WTC11 (cell line): Measurements from ENCODE around the gene RPL13. TPM values are rescaled to one million over a fixed set of nuclear protein-coding genes. Genes with fewer than 3 reads are reported as not detected.

Experiments
- ATAC-seq: fragments of 200-7000 bp; cut with Tn5 transposase; 2 replicates; pipeline ENCODE4 v1.10.0; 2021; ENCODE audit warnings: mild to moderate bottlenecking, moderate library complexity
- Bru-seq: library from RNA; stranded (reverse); fragments of 400-500 nt; gene quantifications from one replicate; lab custom pipeline; 2021; lab: Mats Ljungman, UMichigan
- CTCF ChIA-PET: fragments of 300-600 bp; sonication (Branson Sonifier 250); formaldehyde crosslinking; loops from one replicate; lab custom pipeline; 2021; ENCODE audit warnings: antibody characterized with exemption; lab: Charles Lee
- POLR2A ChIA-PET: fragments of 350-600 bp; sonication (Branson Sonifier 250); formaldehyde crosslinking; loops from one replicate; lab custom pipeline; 2021; ENCODE audit warnings: antibody characterized with exemption; lab: Charles Lee
- DNase-seq: peaks from one replicate; pipeline ENCODE4 v3.0.0; 2021; ENCODE audit warnings: low spot score
- H3K27ac Mint-ChIP-seq: 2 replicates; pipeline ENCODE4 v1.8.0; 2021; ENCODE audit warnings: mixed read lengths
- H3K27me3 Mint-ChIP-seq: 2 replicates; pipeline ENCODE4 v1.8.0; 2021; ENCODE audit warnings: low read depth, mild to moderate bottlenecking, moderate library complexity, mixed read lengths
- H3K36me3 Mint-ChIP-seq: 2 replicates; pipeline ENCODE4 v1.8.0; 2021; ENCODE audit warnings: mixed read lengths
- H3K4me1 Mint-ChIP-seq: 2 replicates; pipeline ENCODE4 v1.8.0; 2022; ENCODE audit warnings: mixed read lengths
- H3K4me3 Mint-ChIP-seq: 2 replicates; pipeline ENCODE4 v1.8.0; 2021; ENCODE audit warnings: mild to moderate bottlenecking, moderate library complexity, mixed read lengths
- H3K9me3 Mint-ChIP-seq: 2 replicates; pipeline ENCODE4 v1.8.0; 2021; ENCODE audit warnings: mixed read lengths
- ATF3 ChIP-seq: sonication (generic); formaldehyde crosslinking; conservative IDR thresholded peaks from 2 replicates; pipeline ENCODE4 v1.8.1; 2022; ENCODE audit warnings: mild to moderate bottlenecking, missing genetic modification reagents
- CBFB ChIP-seq: sonication (generic); formaldehyde crosslinking; IDR thresholded peaks from 2 replicates; pipeline ENCODE4 v1.8.1; 2022; ENCODE audit warnings: mild to moderate bottlenecking, low read depth, missing genetic modification reagents
- CDX4 ChIP-seq: fragments of 250-450 bp; sonication (Bioruptor Pico); IDR thresholded peaks from 2 replicates; pipeline ENCODE4 v1.9.0; 2021; ENCODE audit warnings: moderate library complexity, mild to moderate bottlenecking, inconsistent platforms, borderline replicate concordance
- CREM ChIP-seq: sonication (generic); formaldehyde crosslinking; IDR thresholded peaks from 2 replicates; pipeline ENCODE4 v1.8.1; 2022; ENCODE audit warnings: mild to moderate bottlenecking, missing genetic modification reagents, moderate library complexity
- E2F1 ChIP-seq: sonication (generic); formaldehyde crosslinking; IDR thresholded peaks from 2 replicates; pipeline ENCODE4 v1.8.0; 2022; ENCODE audit warnings: mild to moderate bottlenecking, missing genetic modification reagents
- EMX1 ChIP-seq: fragments of 250-450 bp; sonication (Bioruptor Pico); IDR thresholded peaks from 2 replicates; pipeline ENCODE4 v1.8.0; 2021; ENCODE audit warnings: mild to moderate bottlenecking
- FOXJ3 ChIP-seq: sonication (generic); formaldehyde crosslinking; IDR thresholded peaks from 2 replicates; pipeline ENCODE4 v1.9.0; 2021; ENCODE audit warnings: missing genetic modification reagents, mild to moderate bottlenecking, borderline replicate concordance
- FOXK1 ChIP-seq: sonication (generic); formaldehyde crosslinking; IDR thresholded peaks from 2 replicates; pipeline ENCODE4 v1.8.0; 2022; ENCODE audit warnings: mild to moderate bottlenecking, moderate library complexity, missing genetic modification reagents
- FOXP1 ChIP-seq: sonication (generic); formaldehyde crosslinking; IDR thresholded peaks from 2 replicates; pipeline ENCODE4 v1.8.0; 2022; ENCODE audit warnings: missing genetic modification reagents, mild to moderate bottlenecking, moderate library complexity, borderline replicate concordance
- GABPB1 ChIP-seq: sonication (generic); formaldehyde crosslinking; IDR thresholded peaks from 2 replicates; pipeline ENCODE4 v1.8.1; 2023; ENCODE audit warnings: mild to moderate bottlenecking, missing genetic modification reagents
- GRHL2 ChIP-seq: fragments of 250-450 bp; sonication (Bioruptor Pico); IDR thresholded peaks from 2 replicates; pipeline ENCODE4 v1.8.0; 2022; ENCODE audit warnings: mild to moderate bottlenecking, moderate library complexity; ENCODE audit not compliant: insufficient replicate concordance, severe bottlenecking
- HMGXB4 ChIP-seq: sonication (generic); formaldehyde crosslinking; IDR thresholded peaks from 2 replicates; pipeline ENCODE4 v1.8.1; 2023; ENCODE audit warnings: mild to moderate bottlenecking, moderate library complexity, missing genetic modification reagents
- JUN ChIP-seq: sonication (generic); formaldehyde crosslinking; IDR thresholded peaks from 2 replicates; pipeline ENCODE4 v1.8.0; 2023; ENCODE audit warnings: mild to moderate bottlenecking, missing genetic modification reagents
- NFE2L1 ChIP-seq: sonication (generic); formaldehyde crosslinking; IDR thresholded peaks from 2 replicates; pipeline ENCODE4 v1.8.1; 2023; ENCODE audit warnings: missing genetic modification reagents
- RELA ChIP-seq: sonication (generic); formaldehyde crosslinking; IDR thresholded peaks from 2 replicates; pipeline ENCODE4 v1.8.1; 2022; ENCODE audit warnings: missing genetic modification reagents, mild to moderate bottlenecking, borderline replicate concordance
- RORB ChIP-seq: fragments of 250-450 bp; sonication (Bioruptor Pico); IDR thresholded peaks from 2 replicates; pipeline ENCODE4 v1.9.0; 2021; ENCODE audit warnings: mild to moderate bottlenecking
- SMAD4 ChIP-seq: sonication (generic); formaldehyde crosslinking; IDR thresholded peaks from 2 replicates; pipeline ENCODE4 v1.8.0; 2022; ENCODE audit warnings: mild to moderate bottlenecking, missing genetic modification reagents
- SP1 ChIP-seq: sonication (generic); formaldehyde crosslinking; conservative IDR thresholded peaks from 2 replicates; pipeline ENCODE4 v1.8.1; 2022; ENCODE audit warnings: missing genetic modification reagents
- TCF7 ChIP-seq: sonication (generic); formaldehyde crosslinking; IDR thresholded peaks from 2 replicates; pipeline ENCODE4 v1.8.0; 2022; ENCODE audit warnings: mild to moderate bottlenecking, low read depth, missing genetic modification reagents, moderate library complexity
- ZBTB43 ChIP-seq: sonication (generic); formaldehyde crosslinking; IDR thresholded peaks from 2 replicates; pipeline ENCODE4 v1.8.1; 2023; ENCODE audit warnings: mild to moderate bottlenecking, missing genetic modification reagents
- ZNF121 ChIP-seq: sonication (generic); formaldehyde crosslinking; IDR thresholded peaks from 2 replicates; pipeline ENCODE4 v1.8.0; 2023; ENCODE audit warnings: missing genetic modification reagents
- ZNF219 ChIP-seq: sonication (generic); formaldehyde crosslinking; IDR thresholded peaks from 2 replicates; pipeline ENCODE4 v1.8.0; 2023; ENCODE audit warnings: missing genetic modification reagents, mild to moderate bottlenecking, borderline replicate concordance
- ZNF232 ChIP-seq: sonication (generic); formaldehyde crosslinking; IDR thresholded peaks from 2 replicates; pipeline ENCODE4 v1.8.0; 2022; ENCODE audit warnings: mild to moderate bottlenecking, missing genetic modification reagents
- ZNF416 ChIP-seq: fragments of 250-450 bp; sonication (Bioruptor Pico); IDR thresholded peaks from 2 replicates; pipeline ENCODE4 v1.9.0; 2021; ENCODE audit warnings: mild to moderate bottlenecking, inconsistent platforms
- ZNF512 ChIP-seq: sonication (generic); formaldehyde crosslinking; IDR thresholded peaks from 2 replicates; pipeline ENCODE4 v1.8.1; 2022; ENCODE audit warnings: missing genetic modification reagents, borderline replicate concordance
- ZSCAN18 ChIP-seq: fragments of 250-450 bp; sonication (Bioruptor Pico); IDR thresholded peaks from 2 replicates; pipeline ENCODE4 v2.1.2; 2022; ENCODE audit warnings: mild to moderate bottlenecking, moderate library complexity
- long read RNA-seq, 3 experiments: library from RNA in 1 of 3; library from capped mRNA in 1 of 3; library from polyadenylated mRNA in 1 of 3; unstranded in 2 of 3; stranded (forward) in 1 of 3; transcript quantifications; one replicate each; pipeline ENCODE4 v2.0.0, GENCODE V29; 2021
- total RNA-seq: library from RNA; stranded (reverse); gene quantifications from 3 replicates; pipeline ENCODE4 v1.2.3, GENCODE V29; 2021

The RPL13 gene
- total RNA-seq (2,631 to 3,314 TPM (median 3,295 TPM) in 3 replicates), Bru-seq, nascent RNA (percentile 98 among the genes with signal in this experiment)
- long read RNA-seq, experiment 1, full-length matches to known transcripts: 1,802 of 1,869 reads
- long read RNA-seq, experiment 1, partial matches to known transcripts: 30 of 1,869 reads
- long read RNA-seq, experiment 1, other reads (novel, unspliced or antisense): 37 of 1,869 reads
- long read RNA-seq, experiment 2, full-length matches to known transcripts: 4,572 of 4,861 reads
- long read RNA-seq, experiment 2, partial matches to known transcripts: 203 of 4,861 reads
- long read RNA-seq, experiment 2, other reads (novel, unspliced or antisense): 86 of 4,861 reads
- long read RNA-seq, experiment 3, full-length matches to known transcripts: 387 of 394 reads
- long read RNA-seq, experiment 3, partial matches to known transcripts: 0 of 394 reads
- long read RNA-seq, experiment 3, other reads (novel, unspliced or antisense): 7 of 394 reads

- Mint-ChIP-seq H3K27me3 (no peaks in the 10 kb centered on the region; the same call in 1 of the 2 replicates), H3K36me3 (peaks cover 48% of the 10 kb centered on the region), H3K27ac (peak within 1 kb of the TSS; percentile 99), H3K9me3 (no peaks in the 10 kb centered on the region), H3K4me3 (peak within 1 kb of the TSS; percentile 99), H3K4me1 (peaks cover 40% of the 10 kb centered on the region)
- DNase-seq: peak; percentile 92
- ChIA-PET POLR2A (no interaction called here), CTCF (no interaction called here)
- ATAC-seq: peak; percentile 49
- peak; percentile 68 for TF ChIP-seq SP1 (CRISPR knock-in tag)
- peak; percentile 15; the same call in 1 of the 2 replicates for TF ChIP-seq ZBTB43 (CRISPR knock-in tag)
- no peak for TF ChIP-seq FOXJ3 (CRISPR knock-in tag)
- TF ChIP-seq GRHL2: no peak
- peak; percentile 83; the same call in 1 of the 2 replicates for TF ChIP-seq EMX1 (CRISPR knock-in tag)
- no peak for TF ChIP-seq ZSCAN18 (CRISPR knock-in tag)
- TF ChIP-seq TCF7 (CRISPR knock-in tag): no peak; the same call in 1 of the 2 replicates
- TF ChIP-seq RELA (CRISPR knock-in tag): 0 out of 2 replicates have a peak, but pooled peaks have one; percentile 3
- TF ChIP-seq RORB (CRISPR knock-in tag): no peak
- peak; percentile 76 for TF ChIP-seq GABPB1 (CRISPR knock-in tag)
- TF ChIP-seq JUN (CRISPR knock-in tag): peak; percentile 34; the same call in 1 of the 2 replicates
- TF ChIP-seq ZNF512 (CRISPR knock-in tag): no peak
- TF ChIP-seq FOXK1 (CRISPR knock-in tag): peak; percentile 68; the same call in 1 of the 2 replicates
- TF ChIP-seq SMAD4 (CRISPR knock-in tag): no peak
- TF ChIP-seq NFE2L1 (CRISPR knock-in tag): no peak; the same call in 1 of the 2 replicates
- no peak for TF ChIP-seq CBFB (CRISPR knock-in tag)
- no peak for TF ChIP-seq ATF3 (CRISPR knock-in tag)
- peak; percentile 33; the same call in 1 of the 2 replicates for TF ChIP-seq ZNF232
- peak; percentile 93 for TF ChIP-seq CREM
- no peak; the same call in 1 of the 2 replicates for TF ChIP-seq ZNF219
- peak; percentile 36; the same call in 1 of the 2 replicates for TF ChIP-seq ZNF416 (CRISPR knock-in tag)
- TF ChIP-seq E2F1: peak; percentile 87
- TF ChIP-seq HMGXB4 (CRISPR knock-in tag): peak; percentile 80
- peak; percentile 27 for TF ChIP-seq FOXP1
- TF ChIP-seq CDX4 (CRISPR knock-in tag): no peak
- no peak for TF ChIP-seq ZNF121 (CRISPR knock-in tag)
Observed at GRCh38 chr16:89560378-89561141, at the start of gene RPL13. TSS of gene RPL13 (plus strand) at chr16:89560682. CDS start at chr16:89560960, 278 bp downstream.
